ENCODE results near the gene PRKG1.

- TF ChIP-seq CTCF (IDR thresholded peaks at IDR 0.05) (no peak), EZH2 (IDR thresholded peaks at IDR 0.05; ENCODE audit: borderline replicate concordance, insufficient read depth, low read depth, low read length, poor library complexity, severe bottlenecking) (no peak)
Observed at GRCh38 chr10:51834548-51834947, 760.3 kb downstream of the PRKG1 start.

Measured in B cell (primary cell).